SW 1271 (cell line): ENCODE measurements around the gene ATP11A.
"Not testable (repeated sequence)": the region's sequence is repeated elsewhere in the genome, so short reads cannot be mapped to it uniquely, and the experiment has no call there.

Experiments used
- DNase-seq, 2 experiments: peaks; one replicate each; lab custom pipeline; 2025; lab: John Stamatoyannopoulos, UW

The ATP11A gene

DNA sequence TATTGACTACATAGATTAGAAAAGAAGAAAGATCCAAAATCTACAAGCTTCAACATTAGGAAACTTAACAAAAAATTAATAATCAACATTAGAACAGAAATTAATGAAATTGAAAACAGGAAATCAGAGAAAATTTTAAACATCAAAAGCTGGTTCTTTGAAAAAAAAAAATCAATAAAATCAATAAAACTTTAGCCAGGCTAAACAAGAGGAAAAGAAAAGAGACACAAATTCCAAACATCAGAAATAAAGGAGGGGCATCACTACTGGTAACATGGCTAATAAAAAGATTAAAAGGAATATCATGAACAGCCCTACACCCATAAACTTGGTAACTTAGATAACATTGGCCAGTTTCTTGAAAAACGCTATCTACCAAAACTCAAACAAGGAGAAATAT, 110.2 kb downstream of the ATP11A start:
- DNase-seq, result no peak

DNA sequence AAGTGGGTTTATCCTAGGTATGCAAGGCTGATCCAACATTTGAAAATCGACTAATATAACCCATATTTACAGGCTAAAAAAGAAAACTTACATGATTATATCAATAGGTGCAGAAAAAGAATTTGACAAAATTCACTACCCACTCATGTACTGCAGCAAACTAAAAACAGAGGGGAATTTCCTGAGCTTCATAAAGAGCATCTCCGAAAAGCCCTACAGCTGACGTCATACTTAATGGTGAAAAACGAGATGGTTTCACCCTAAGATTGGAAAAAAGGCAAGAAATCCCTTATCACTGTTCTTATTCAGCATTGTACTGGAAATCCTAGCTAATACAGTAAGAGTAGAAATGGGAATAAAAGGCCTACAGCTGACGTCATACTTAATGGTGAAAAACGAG, 111.0 kb downstream of the ATP11A start:
- DNase-seq, result not testable (repeated sequence)

DNA sequence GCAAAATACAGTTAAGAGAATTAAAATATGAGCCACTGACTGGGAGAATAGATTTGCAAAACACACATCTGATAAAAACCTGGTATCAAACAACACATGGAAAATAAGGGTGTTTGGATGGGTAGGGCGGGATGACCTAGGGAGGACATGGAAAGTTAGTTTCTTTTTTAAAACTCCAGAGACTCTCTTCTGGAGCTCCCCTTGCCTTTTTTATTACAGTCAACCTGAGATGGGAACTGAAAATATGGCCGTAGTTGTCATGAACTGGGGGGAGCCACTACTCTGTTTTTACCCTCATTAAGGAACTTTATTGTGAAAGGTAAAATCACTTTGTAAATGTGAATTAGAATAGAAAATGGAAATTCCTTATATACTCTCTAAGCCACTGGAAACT, 113.0 kb downstream of the ATP11A start:
- no peak for DNase-seq

DNA sequence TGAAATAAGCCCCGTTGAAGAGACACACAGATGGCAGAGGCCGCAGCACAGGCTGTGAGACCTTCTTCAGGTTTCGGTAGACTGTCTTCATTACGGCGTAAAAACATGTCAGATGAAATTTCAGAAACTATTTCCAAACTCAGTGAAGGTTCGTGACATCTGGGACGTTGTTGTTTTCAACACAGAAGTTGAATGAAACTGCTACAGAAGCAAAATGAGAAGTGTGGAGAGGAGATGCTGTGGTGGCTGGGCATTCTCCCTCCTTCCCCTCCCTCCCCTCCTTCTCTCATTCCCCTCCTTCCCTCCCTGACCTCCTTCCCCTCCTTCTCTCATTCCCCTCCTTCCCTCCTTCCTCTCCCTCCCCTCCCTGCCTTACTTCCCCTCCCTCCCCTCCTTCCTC, 113.6 kb downstream of the ATP11A start:
- DNase-seq, result no peak

DNA sequence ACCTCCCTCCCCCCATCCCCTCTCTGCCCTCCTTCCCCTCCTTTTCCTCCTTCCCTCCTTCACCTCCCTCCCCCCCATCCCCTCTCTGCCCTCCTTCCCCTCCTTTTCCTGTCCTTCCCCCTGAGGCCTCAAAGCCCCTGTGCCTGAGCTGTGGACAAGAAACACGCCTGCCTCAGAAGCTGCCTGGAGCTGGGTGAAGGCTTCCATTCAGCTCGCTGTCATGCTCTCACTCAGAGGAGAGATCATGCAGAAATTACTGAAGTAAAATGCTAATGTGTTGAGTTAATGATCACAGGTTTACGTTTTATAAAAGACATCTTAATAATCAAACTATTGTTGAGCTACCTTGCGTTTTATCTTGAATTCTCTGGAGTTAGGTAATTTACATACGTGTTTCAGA, 114.5 kb downstream of the ATP11A start:
- DNase-seq, result no peak

DNA sequence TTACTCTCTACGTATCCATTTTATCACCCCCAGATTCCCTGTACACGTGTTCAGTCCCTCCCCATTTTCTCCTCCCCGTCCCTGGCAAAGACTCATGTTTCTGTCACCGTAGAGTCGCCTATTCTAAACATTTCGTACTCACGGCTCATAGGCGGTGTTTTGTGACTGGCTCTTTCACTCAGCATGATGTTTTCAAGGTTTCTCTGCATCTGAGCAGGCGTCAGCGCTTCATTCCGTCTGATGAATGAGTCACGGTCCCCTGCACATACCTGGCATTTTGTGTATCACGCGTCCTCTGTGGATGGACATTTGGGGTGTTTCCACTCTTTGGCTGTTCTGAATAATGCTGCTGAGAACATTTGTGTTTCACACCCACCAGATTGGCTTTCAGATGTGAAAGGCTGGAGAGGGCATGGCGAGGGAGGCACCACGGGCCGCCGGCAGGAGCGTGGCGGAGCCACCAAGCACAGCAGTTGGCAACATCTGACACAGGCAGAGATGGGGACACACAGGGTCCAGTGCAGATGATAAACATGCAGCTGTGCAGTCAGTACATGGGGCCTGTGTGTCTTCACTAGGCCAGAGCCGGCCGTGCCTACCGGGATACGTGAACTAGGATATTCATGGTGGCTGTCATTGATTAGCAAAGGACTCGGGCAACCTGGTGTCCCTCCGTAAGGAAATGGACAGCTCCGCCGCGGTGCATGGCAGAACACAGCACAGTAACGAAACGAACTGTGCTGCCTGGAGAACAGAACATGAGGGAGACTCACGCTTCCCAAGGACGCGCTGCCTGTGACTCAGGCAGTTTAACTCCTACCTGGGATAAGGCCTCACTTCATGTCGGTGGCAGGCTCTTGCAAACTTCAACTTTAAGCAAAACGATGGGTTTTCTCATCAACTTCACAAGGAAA, 117.2 kb downstream of the ATP11A start:
- DNase-seq, result no peak

DNA sequence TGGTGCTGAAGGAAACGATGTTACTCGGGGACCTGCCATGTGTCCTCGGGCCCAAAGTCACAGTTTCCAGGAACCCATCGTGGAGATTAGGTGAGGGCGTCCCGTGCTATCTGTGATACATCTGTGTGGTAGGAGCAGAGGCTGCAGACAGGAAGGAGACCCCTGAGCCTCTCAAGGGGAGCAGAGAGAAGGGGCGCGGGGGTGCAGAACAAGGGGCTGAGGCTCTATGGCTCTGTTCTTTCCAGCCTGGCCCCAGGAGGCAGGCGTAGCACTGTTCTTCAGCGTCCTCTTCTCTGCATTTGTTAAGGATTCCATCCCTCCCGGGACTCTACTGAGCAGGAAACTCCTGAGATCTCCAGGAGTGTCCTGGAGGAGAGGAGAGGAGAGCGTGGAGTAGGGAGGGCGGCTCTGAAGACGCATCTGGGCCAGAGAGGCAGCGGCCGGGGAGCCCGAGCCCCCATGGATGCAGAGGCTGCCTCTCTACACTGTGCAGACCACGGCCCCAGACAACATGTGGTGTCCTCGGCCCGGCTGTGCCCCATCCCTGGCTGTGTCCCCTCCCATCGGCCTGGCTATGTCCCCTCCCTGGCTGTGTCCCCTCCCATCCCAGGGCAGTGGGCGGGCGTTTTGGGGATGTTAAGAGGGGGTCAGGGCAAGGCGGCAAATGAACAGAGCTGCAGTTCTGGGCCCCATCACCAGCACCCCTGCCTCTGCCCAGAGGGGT, 118.0 kb downstream of the ATP11A start:
- DNase-seq, result no peak

DNA sequence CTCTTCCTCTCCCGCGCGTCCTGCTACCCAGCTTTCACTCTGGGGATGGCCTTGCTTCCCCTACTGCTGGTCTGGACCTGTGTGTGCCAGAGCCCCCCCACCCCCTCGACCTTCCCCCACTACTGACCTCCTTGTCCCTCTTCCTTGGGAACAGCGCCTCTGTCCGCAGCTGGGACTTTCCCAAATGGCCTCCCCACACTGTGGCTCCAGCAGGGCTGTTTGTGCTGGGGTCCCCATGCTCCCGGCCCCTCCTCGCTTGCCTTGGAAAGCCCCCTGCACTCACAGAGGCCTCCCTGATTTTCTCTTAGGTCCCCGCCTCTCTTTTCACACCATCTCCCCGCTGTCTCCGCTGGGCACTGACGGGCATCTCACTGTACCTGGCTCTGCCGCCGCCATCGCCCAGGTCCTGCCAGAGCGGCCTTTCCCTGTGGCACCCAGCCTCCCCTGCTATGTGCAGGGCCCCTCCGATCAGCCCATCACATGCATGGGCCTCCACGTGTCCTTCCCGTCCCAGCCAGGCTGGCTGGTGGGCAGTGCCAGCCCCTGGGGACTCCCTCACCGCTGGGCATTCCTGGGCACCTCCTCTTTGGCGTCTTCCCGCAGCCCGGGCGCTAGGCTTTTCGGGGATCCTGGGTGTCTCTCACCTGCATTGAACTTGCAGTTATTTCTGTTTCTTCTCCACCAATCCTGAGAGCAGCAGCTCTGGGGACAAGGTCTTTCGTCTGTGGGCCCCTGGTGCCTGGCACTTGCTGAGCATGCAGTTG, 118.7 kb downstream of the ATP11A start:
- no peak for DNase-seq

DNA sequence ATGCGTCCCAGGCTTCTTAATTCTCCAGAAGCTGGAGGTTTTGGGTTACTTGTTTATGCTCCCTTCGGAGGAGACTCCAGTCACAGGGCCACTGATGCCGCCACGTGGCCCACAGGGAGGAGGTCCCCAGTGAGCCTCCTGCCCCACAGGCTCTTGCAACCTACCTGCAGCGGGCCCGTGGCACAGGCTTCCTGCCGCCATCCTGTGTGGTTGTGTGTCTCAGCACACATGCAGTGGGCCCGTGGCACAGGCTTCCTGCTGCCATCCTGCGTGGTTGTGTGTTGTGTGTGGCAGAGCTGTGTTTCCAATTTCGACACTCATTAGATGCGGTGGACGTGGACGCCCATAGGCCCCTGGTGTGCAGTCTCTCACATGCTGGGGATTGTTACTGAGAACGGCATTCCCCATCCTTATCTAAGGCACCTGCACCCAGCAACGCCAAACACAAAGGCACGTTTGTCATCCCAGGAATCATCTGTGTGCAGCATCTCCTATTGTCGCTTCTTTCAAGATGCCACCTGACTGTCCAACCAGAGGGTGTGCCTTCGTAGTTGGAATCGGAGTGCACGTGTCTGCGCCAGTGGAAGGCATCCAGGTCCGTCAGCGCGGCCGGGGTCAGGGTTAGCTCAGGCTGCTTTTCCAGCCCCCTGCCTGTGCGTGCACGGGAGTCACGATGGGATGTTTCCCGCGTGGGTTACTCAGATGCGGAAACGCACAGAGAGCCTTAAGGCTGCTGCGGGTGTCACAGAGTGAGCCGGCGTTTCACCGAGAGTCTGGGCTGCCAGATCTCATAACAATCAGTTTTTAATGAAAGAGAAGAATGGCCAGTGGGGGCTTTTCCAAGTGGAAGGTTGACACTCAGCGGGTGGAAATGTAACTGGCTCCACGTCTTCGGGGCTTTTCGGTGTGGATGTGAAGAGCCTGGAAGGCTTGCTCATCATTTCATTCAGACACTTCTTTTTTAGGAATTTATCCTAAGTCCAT, 119.8 kb downstream of the ATP11A start:
- no peak for DNase-seq

DNA sequence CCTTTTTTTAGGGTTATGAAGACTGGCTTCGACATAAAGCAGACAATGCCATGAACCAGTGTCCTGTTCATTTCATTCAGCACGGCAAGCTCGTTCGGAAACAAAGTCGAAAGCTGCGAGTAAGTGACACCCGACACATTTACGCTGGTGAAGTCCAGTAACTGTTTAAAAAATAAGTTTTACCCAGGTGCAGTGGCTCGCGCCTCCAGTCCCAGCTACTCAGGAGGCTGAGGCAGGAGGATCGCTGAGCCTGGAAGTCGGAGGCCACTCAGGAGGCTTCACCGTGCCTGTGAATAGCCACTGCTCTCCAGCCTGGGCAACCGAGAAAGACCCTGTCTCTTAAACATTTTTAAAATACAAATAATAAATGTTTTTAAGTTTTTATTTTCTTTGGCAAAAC, 120.8 kb downstream of the ATP11A start:
- DNase-seq, result no peak

DNA sequence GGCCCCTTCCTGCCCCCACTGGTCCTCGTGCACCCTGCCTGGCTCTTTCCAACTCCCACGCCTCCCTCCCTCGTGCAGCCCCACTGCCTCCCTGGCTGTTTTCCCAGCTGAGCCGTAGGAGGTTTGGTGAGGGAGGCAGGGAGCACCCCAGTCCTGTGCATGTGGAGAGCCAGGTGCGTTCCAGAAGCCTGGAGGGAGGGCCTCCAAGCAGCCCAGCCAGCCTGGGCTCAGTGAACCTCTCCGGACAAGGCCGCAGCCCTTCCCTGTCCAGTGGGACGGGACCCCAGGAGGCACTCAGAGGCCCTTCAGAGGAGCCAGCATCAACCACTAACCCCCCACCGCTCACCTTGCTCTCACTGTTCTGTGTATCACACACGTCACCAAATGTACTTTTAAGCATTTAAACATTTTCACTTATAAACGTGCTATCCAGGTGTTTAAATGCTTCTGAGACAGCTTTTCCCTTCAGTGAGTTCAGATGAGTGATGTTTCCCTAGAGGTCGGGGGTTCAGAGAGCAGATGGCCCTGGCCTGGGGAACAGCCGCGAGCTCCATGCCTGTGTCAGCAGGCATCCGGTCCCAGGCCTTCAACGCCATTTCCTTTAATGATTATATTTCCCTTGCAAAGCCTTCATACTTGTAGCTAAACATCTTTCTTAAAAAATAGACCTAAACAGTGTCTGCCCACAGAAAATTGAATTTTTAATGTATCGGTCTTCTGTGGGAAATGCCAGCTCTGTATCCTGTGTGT, 122.6 kb downstream of the ATP11A start:
- DNase-seq, result no peak

DNA sequence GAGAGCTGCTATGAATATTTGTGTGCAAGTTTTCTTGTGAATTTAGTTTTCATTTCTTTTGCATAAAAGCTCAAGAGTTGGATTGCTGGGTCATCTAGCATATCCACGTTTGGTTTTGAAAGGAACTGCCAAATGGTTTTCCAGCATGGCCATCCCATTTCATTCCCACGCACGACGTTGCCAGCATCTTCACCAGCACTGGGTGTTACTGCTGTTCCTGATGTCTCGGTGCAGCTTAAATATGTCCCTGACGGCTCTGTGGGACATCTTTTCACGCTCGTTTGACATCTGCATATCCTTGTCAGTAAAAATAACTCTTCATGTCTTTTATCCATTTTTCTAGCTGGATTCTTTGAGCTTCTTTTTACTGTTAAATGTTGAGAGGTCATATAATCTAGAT, 123.7 kb downstream of the ATP11A start:
- no peak for DNase-seq

DNA sequence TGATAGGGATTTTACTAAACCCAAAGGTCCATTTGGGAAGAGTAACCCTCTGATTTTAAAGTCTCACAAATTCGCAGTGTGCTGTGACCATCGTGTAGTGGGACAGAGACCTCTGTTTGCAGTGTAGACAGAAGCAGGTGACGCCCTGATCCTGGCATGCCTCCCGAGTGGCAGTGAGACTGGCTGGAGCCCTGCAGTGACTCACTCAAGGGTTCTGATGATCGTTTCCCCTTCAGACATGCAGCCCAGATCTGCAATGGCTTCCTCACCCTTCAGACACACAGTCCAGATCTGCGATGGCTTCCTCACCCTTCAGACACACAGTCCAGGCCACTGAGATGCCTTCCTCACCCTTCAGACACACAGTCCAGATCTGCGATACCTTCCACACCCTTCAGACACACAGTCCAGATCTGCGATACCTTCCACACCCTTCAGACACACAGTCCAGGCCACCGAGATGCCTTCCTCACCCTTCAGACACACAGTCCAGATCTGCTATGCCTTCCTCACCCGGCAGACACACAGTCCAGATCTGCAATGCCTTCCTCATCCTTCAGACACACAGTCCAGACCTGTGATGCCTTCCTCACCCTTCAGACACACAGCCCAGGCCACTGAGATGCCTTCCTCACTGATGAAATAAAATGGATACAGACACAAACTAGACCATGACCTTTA, 125.2 kb downstream of the ATP11A start:
- DNase-seq, result no peak

DNA sequence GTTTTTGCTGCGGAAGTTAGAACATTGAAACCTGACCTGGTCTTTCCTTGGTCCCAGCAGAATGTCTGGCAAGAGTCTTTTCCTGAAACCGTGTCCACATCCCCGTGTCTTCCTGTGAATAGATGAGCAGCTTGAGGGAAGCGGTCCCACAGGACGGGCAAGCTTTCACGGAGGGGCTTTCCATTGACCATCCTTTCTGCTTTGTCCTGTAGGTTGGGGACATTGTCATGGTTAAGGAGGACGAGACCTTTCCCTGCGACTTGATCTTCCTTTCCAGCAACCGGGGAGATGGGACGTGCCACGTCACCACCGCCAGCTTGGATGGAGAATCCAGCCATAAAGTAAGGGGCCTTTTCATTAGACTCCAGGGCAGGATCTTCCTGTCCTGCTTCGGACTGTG, 126.0 kb downstream of the ATP11A start:
- DNase-seq, result no peak

DNA sequence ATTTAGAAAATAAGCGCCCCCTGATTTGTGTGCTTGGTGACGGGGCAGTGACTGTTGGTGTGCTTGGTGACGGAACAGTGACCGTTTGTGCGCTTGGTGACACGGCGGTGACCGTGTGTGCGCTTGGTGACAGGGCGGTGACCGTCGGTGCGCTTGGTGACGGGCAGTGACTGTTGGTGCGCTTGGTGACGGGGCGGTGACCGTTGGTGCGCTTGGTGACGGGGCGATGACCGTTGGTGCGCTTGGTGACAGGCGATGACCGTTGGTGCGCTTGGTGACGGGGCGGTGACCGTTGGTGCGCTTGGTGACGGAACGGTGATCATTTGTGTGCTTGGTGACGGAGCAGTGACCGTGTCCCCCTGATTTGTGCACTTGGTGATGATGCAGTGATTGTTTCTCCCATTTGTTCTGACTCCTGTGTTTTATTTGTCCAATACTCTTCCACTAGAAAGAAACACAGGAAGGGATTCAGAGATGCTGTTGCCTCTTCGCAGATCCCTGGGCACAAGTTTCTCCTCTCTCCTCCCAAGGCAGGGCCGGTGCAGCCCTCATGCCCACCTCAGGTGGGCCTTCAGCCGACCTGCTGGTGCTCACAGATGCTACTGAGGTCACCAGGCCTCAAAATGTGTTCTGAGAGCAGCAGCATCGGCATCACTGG, 128.3 kb downstream of the ATP11A start:
- no peak for DNase-seq

DNA sequence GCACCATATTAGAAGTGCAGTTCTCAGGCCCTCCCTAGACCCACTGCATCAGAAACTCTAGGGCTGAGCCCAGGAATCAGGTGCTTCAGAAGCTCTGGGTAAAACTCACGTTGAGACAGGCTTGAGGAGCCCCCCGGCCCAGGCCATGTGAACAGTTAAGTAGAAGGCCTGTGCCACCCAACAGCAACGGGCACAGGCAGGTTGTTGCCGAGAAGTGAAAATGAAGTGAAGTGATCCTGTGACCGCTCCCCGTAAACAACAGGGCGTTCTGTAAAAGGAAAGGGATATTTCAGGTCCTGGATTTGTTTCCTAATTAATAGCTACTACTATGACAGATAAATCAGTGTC, 128.8 kb downstream of the ATP11A start:
- DNase-seq, result no peak

DNA sequence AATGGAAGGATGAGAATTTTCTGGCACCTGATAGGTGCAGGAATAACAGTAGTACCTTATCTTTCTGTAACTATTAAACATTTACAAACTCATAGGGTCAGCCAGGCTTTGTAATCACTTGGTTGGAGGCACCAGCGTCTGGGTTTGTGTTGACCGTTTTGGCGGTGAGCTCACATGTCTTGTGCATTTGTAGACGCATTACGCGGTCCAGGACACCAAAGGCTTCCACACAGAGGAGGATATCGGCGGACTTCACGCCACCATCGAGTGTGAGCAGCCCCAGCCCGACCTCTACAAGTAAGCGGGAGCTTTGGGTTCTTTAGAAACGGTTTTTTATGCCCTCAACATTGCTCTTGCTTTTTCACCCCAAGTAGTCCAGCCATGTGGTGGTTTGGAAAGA, 129.3 kb downstream of the ATP11A start:
- no peak for DNase-seq

DNA sequence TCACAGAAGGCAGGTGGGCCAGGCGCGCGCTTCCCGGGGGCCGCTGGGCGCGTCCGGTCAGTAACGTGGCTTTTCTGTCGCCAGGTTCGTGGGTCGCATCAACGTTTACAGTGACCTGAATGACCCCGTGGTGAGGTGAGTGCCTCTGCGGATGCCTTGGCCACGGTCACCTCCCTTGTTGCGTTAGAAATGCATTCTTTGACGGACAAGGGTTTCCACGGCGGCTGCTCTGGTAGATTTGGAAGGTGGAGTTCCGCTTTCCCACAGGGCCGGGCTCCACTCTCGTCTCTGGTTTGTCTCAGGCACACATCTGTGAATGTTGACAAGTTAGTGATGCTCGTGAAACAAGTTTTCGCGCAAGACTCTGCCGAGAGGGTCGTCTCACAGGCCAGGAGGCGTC, 130.0 kb downstream of the ATP11A start:
- no peak for DNase-seq

DNA sequence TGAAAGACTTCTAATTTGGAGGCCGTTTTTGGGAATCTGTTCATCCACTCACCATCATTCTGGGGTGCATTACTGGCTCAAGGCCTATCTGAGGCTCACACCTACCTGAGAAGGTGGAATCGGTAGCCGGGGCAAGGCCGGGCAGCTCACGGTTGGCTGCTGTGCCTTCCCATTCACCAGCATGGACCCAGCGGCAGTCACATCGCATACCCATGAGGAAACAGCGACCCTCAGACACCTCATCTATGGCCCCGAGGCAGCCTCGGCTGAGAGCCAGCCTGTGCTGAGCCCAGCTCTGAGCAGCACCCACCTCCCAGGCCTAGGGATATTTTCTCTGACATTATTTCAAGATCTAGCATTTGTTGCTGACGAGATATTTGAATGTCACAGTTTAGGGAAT, 130.5 kb downstream of the ATP11A start:
- DNase-seq, result no peak
